ENCODE data around the gene NMRAL1.
A peak's percentile ranks its signal among the peaks of the same experiment; 100 is the strongest.

NMRAL1 gene

DNA sequence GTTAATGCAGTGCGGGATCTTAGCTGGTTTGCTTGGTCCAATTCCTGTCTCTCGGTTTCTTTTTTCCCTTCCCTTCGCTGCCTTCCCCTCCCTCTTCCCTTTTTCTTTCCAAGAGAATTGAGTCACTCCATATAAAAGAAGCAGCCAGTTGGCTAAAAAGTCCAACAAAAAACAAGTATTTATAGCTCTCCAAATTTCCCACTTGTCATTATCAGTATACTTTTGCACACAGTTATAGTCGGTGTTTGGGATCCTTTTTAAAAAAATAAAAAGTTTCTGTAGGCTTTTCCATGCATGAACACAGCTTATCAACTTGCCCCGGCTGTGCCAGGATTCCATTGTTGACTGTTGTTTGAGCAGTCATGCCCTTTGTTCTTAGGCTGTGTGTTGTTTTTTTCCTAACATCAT lies 26.6 kb upstream of the NMRAL1 start:
- DNase-seq, result no peak

DNA sequence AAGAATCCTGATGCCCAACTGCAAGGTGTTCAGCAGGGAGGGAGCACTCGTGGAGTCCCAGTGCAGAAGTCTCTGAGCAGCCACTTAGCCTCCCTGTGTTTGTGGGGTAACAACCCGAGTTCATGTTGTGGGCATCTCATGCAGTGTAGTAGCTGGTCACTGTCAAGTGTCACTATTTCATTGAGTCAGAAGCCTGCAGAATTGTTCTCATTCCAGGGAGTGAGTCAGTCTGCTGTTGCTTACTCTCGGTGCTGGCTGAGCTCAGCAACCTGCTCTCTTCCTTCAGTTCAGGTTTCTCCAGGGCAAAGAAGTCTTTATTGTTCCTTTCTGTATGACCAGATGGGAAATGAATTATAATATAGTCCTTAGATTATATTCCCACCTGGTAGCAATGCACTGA lies 25.8 kb upstream of the NMRAL1 start:
- no peak for DNase-seq

DNA sequence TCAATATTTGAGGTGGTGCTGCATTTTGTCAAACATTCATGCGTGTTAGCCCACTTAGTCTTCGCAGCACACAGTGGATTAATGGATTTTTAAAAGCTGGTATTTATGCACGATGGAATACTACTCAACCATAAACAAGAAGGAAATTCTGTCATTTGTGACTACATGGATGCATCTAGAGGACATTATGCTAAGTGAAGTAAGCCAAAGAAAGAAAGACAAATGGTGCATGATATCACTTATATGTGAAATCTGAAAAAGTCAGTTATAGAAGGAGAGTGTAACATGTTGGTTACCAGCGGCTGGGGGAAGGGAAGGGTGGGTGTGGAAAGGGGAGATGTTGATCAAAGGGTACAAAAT lies 24.8 kb upstream of the NMRAL1 start:
- DNase-seq, result no peak

DNA sequence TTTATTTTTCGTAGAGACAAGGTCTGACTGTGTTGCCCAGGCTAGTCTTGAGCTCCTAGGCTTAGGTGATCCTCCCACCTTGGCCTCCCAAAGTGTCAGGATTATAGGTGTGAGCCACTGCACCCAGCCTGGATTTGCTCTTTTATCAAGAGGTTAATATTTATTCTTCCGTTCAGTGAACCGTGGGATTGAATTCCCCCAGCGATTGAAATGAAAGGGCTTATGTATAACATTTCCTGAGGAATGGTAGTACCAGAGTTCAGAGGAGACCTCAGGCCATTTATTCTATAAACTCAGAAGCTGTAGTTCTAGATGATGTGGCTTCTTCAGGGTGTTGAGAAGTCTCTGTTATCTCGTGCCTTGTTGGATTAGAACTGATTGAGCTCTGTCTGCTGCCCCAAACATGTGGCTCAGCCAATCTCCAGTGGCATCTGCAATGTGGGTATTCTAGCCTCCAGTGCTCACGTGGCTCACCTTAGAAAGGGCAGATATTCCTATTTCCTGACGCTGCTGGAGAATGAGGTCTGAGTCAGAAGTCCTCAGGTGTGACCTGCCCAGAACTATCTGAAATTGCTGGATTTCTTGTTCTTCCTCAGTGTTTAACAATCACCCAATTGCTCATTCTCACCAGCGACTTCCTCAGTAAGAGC lies 24.2 kb upstream of the NMRAL1 start:
- DNase-seq, result no peak

DNA sequence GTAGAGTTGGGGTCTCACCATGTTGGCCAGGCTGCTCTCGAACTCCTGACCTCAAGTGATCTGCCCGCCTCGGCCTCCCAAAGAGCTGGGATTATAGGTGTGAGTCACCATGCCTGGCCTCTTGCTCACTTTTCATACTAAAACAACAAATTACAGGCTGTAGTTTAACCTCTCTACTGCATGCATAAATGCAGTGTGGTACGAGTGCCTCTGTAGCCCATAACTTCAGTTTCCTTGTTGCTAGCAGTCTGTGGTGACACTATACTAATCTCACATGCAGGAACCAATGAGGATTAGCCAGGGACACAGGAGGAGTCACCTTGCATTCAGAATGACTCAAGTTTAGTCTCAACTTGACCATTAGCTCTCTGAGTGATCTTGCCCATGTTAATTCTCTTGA lies 21.9 kb upstream of the NMRAL1 start:
- DNase-seq, result no peak

DNA sequence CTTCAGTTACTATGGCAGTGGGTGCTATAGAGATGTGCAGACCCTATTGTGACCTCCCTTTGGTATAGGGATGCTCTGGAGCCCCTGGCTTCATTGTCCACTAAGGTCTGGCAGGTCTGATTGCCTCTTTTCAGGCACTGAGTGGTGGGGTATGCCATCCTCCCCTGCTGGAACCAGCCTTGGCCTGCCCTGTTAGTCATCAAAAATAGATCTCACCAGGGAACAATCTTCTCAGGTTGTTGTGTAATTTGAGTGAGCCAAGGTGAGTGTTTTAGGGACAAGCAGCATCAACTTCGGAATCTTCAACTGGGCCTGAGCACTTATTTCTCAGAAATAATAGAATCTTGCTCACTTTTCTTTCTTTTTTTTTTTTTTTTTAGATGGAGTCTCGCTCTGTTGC lies 21.3 kb upstream of the NMRAL1 start:
- no peak for DNase-seq

DNA sequence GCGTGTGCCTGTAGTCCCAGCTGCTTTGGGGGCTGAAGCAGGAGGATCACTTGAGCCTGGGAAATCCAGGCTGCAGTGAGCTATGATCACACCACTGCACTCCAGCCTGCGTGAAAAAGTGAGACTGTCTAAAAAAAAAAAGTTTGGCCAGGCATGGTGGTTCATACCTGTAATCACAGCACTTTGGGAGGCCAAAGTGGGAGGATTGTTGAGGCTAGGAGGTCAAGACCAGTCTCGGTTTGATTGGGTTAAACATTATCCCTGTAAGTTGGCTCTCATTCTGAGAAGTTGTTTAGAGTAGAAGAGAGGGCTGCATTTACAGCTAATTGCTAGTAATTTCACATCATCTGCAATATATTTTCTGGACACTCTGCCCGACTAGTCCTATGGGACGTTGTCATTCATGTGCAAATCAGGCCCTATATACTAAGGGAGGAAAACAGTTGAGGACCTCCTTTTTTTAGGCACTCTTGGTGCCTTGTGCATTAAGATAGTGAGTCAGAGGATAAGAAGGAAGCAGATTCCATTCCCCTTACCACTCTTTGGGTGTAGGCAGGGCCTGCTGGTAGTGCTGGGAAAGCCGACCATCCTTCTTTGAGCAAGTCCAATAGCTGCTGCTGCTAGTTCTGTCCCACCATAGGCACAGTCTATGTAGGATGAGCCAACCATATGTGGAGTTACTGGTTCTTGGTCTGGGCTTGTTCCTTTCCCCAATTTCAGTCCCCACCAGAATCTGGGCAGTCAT lies 20.5 kb upstream of the NMRAL1 start:
- no peak for DNase-seq

DNA sequence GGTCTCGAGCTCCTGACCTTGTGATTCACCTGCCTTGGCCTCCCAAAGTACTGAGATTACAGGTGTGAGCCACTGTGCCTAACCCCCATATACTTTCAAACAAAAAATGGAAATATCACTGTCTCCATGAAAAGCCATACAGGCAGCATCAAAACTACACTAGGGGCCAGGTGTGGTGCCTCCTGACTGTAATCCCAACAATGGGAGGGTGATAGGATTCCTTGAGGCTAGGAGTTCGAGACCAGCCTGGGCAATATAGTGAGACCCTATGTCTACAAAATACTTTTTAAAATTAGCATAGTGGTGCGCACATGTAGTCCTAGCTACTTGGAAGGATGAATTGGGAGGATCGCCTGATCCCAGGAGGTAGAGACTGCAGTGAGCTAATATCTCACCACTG lies 17.5 kb upstream of the NMRAL1 start:
- no peak for DNase-seq

DNA sequence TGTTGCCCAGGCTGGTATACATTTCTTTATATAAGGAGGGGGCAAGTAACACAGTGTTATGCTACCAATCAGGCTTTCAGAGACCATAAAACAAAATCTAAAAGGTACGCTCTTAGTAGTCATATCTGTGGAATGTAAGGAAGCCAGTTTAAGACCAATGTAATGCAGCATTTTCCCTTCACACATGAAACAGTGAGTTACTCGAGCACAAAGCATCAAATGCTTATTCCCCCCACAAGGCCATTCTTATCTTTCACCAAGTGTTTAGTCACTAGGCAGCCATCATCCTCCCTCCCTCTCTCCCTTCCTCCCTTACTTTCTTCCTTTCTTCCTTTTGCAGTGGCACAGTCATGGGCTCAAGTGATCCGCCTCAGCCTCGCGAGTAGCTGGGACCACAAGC lies 14.6 kb upstream of the NMRAL1 start:
- DNase-seq, result no peak

DNA sequence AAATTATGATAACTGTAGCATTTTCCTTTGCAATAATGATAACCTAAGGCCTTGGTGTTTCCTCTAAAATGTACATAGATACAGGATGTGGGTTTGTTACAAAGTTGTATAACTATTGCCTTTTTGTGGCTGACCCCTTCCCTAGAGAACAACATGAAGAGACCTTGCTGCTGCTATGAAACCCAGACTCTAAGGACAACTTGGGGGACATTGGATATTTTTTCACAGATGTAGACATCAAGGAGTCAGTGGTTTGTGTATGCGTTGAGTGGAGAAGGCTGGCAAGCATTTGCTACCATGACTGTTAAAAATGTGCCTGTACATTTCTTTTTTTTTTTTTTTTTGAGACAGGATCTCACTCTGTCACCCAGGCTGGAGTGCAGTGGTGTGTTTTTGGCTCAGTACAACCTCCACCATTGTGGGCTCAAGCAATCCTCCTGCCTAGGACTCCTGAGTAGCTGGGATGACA lies 14.1 kb upstream of the NMRAL1 start:
- DNase-seq, result no peak

DNA sequence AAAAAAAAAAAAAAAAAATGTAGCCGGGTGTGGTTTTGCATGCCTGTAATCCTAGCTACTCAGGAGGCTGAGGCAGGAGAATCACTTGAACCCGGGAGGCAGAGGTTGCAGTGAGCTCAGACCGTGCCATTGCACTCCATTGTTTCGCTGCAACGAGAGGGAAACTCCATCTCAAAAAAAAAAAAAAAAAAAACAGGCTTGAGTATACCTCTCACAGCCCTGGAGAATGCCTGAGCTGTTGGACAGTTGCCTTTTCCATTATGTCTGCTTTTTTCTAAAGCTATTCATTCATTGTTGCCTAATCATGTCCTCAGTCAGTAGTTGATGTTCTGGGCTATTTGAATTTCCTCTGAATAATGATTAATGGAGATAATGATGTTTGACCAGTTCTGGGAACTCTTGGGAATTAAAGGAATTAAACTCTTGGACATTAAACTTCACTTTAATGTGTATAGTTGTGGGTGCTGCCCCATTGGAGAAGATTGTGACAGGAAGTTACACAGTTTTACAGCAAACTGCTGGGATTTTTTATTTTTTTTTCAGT lies 13.6 kb upstream of the NMRAL1 start:
- no peak for DNase-seq

DNA sequence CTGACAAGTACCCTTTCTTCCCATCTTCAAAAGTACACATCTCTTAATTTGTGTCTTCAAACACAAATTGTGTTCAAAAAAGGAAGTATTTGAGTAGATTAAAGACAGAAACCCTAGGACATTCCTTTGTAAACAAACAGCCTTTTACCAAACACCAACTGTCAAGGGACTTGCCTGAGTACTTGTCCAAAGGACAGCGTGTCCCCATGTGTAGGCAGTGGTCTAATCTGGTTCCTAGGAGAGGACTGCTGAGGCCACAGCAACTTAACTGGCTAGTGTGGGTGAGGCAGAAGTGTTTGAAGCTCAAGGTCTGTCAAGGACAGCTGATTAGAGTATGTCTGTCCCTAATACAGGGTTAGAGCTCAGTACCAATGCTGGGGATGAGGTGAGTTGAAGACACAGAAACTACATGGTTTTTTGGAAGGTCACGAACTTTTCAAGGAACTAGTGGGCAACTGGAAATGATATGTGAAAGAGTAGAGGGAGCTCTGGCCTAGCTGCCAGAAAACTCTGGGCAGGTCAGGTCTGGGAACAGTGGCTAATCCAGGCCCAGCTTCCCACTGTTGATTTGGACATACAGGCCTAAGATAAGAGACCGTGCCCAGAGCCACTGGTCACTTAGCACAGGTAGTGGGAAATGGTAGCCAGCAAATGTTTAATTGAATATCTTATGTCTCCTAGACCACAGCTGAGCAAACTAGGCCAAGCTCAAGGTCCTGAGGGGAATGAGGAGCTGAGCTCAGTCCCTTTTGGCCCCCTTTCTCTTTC lies 11.9 kb upstream of the NMRAL1 start:
- no peak for DNase-seq

DNA sequence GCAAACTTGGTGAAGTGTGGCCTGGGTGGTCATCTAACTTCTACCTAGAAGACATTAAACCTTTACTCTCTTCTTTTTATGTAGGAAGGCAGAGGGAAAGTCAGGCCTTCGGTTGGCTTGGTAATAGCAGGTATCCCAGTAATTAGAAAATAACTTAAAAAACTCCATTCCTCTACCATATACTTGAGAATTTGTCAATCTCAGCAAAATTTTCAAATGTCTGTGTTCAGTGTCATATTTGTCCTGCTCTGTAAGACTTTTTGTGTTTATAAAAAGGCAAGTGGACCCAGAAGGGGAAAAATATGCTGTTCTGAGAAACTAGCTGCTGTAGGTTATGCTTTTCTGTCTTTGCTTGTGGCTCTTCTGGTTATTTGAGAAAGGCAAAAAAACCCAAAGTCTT lies 7.5 kb upstream of the NMRAL1 start:
- no peak for DNase-seq

DNA sequence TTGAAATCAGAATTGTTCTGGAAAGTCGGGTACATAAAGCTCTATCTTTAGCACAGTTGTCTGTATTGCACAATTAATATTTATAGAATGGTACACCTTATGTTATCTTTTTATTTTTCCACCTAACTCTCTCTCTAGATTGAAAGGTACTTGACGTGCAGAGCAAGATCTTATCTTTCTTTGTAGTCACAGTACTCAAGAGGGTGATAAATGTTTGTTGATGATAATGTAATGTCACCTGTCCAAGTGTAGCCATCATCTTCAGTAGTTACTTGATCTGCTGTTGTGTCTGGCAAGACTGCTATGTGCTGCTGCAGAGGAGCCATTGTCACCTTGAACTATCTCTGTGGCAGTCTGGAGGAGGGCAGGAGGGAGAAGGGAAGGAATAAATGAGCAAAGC lies 7.1 kb upstream of the NMRAL1 start:
- DNase-seq, result no peak

DNA sequence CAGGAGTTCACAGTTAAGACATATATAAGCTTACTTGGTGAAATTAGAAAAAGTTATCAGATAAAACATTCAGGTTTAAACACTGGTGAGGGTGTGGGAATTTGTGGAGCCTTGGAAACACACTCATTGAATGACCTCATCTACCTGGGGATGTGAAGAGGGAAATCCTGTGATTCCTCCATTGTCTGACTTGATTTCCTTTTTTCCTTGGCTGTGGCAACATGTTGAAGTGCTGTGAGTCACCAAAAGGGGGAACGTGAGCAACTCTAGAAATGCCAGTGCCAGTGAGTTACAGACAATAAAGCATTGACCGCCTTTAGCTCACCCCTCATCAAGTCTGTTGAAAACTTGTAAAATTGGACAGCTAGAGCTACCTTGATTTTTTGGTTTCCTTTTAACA lies 3.5 kb upstream of the NMRAL1 start:
- DNase-seq, result peak; percentile 7 to 34

DNA sequence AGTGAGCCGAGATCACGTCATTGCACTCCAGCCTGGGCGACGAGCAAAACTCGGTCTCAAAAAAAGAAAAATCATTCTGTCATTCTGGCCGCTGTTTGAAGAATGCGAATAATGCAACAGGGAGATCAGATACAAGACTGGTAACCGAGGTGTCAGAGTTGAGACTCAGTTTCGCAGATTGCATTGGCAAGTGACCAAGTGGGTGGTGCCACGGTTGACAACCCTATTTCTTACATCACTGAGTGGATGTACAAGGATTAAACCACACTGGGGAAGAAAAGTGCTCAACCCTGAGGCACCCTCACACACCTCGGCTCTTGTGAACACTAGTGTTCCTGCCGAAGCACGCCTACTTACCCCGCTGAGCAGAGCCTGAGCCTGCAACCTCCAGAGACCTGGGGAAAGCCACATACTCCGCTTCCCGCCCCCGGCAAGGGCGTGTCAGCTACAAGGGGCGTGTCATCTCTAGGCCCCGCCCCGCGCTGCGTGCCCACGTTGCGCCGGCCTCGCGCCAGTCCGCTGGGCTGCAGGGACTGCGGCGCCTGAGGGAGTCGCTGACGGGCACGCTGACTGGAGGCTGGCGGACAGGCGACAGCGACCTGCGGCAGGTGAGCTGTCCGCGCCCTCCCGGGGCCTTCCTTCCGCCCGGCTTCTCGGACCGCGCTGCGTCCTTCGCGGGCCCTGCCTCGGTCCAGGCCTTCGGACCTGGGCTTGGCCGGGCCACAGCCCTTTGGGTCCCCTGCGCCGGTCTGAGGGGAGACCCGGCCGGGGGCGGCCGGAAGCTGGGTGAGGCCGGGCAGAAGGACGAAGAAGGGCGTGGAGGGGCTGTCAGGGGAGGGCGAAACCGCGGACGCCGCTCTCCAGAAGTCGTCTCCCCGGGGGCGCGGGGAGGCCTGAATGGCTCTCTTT lies 1.7 kb upstream of the NMRAL1 start, which contains the start of gene HMOX2:
Gene HMOX2 (plus strand): TSS at position 519 of the 909 bp plus-strand sequence. CDS start 29,127 bp downstream, outside the sequence.
- peak; percentile 48 to 73 for DNase-seq

DNA sequence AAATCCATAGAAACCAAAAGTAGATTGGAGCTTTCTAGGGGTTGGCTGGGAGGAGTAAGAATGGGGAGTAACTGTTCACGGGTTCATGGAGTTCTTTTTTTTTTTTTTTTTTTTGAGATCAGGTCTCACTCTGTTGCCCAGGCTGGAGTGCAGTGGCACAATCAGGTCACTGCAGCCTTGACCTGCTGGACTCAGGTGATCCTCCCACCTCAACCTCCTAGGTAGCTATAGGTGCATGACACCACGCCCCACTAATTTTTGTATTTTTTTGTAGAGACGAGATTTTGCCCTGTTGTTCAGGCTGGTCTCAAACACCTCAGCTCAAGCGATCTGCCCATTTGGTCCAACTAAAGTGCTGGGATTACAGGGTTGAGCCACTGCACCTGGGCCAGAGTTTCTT lies 1.5 kb downstream of the NMRAL1 start:
- no peak for DNase-seq

DNA sequence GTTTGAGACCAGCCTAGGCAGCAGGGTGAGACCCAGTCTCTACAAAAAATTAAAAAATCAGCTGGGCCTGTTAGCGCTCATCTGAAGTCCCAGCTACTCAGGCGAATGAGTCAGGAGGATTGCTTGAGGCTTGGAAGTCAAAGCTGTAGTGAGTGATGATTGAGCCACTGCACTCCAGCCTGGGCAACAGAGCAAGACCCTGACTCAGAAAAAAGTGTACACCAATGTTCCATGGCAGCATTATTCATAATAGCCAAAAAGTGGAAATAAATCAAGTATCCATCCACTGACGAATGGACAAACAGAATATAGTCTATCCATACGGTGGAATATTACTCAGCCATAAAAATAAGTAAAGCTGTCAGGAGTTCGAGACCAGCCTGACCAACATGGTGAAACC lies 2.6 kb downstream of the NMRAL1 start:
- DNase-seq, result no peak

DNA sequence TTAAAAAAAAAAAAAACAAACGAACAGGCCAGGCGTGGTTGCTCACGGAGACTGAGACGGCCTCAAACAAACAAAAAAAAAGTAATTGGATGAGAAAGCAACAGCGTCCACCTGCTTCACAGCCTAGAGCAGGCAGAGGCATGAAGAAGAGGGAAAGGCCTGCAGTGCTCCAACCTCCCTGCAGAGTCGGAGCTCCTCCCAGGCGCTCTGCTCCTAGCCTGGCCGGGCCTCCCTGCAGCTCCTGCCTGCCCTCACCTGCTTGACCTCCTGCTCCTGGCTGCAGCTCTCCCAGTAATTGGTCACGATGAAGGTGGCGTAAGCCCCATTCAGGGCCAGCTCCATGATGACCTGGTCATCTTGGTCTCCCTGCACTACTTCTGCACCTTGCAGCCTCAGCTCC lies 5.5 kb downstream of the NMRAL1 start:
- no peak for DNase-seq

DNA sequence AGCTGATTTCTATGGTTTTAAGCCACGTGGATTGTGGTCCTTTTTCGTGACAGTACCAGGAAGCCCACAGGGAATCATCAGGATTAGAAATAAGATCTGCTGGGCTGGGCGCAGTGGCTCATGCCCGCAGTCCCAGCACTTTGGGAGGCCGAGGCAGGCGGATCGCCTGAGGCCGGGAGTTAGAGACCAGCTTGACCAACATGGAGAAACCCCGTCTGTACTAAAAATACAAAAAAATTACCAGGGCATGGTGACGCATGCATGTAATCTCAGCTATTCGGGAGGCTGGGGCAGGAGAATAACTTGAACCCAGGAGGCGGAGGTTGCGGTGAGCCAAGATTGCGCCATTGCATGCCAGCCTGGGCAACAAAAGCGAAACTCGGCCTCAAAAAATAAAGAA lies 6.5 kb downstream of the NMRAL1 start:
- DNase-seq, result no peak

DNA sequence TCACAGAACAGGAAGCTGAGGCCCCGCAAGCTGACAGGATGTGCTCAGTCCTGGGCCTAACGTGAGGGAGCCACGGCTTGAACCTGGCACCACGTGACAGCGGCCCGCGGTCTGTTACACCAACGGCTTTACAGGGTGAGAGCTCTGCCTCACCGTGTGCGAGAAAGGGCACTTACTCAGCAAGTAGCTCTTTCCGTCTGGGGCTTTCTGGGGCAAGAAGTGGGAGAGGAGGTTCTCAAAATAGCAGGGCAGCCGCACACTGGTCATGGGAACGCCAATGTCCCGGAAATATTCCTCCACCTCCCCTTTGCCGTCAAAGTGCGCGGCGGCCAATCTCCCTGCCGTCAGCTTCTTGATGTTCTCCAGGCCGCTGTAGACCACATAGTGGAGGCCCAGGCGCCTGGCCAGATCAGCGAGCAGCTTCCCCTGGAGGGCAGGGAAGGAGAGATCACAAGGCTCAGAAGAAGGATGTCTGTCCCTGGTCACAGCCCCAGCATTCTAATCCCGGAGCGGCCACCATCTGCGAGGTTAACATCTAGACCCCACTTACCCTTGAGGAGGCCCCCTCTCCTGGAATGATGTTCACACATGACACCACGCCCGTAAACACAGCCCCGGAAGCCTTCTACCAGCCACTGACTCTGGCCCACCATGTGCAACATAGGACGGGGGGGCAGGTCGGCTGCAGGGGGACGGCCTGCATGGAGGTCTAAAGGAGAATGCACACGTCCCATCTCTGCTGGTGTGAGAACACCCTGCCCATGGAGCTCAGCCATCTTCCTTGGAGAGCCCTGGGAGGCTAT lies 8.2 kb downstream of the NMRAL1 start:
- DNase-seq, result peak; percentile 77 to 90
